Measurements from ENCODE around the gene SMARCA4. TPM values are rescaled to one million over a fixed set of nuclear protein-coding genes. Genes with fewer than 3 reads are reported as not detected.

SMARCA4 gene
- total RNA-seq, 2 experiments from 2014 or later: 69.6 to 74.5 TPM

- Histone ChIP-seq H3K36me3 (ENCODE audit: insufficient read depth, low read length) (peaks cover 25% of the 10 kb centered on the region), H3K4me3 (ENCODE audit: low read length) (no peak overlapping the region), H3K9me3 (ENCODE audit: control insufficient read depth in 1 of 2, insufficient read depth in 1 of 2, low read length in 2 of 2) (peaks cover 0 to 7% of the 10 kb centered on the region in 2 experiments), H3K27ac (ENCODE audit: low read depth in 1 of 2, low read length in 2 of 2) (no peak overlapping the region), H3K4me1 (ENCODE audit: insufficient read depth, low read length) (no peaks in the 10 kb centered on the region), H3K27me3 (ENCODE audit: control insufficient read depth in 1 of 2, insufficient read depth in 2 of 2, low read length in 2 of 2) (no peaks in the 10 kb centered on the region)
- no peak for ATAC-seq (ENCODE audit: poor library complexity)
- no peaks in the 10 kb centered on the region for H3K9me3 Mint-ChIP-seq
- H3K27ac Mint-ChIP-seq: no peak overlapping the region
- ChIA-PET CTCF (interaction anchor here (0.6 to 1.2 kb wide), 4 partner anchors 17 to 67 kb away, joined by 3 to 4 read pairs (median 4); no protein-coding TSS in a partner anchor), POLR2A (no interaction called here)
- peaks cover 36% of the 10 kb centered on the region for H3K36me3 Mint-ChIP-seq (ENCODE audit: low read depth)
- H3K4me3 Mint-ChIP-seq: no peak overlapping the region
- H3K4me1 Mint-ChIP-seq (ENCODE audit: low read depth): no peaks in the 10 kb centered on the region
- DNase-seq: no peak
- no peak for TF ChIP-seq CTCF (IDR thresholded peaks at IDR 0.05)
- no peaks in the 10 kb centered on the region for H3K27me3 Mint-ChIP-seq
- intact Hi-C loops (cut with DNase I, micrococcal nuclease): no loop called here
Observed at GRCh38 chr19:11063434-11063833, 102.6 kb downstream of the SMARCA4 start.

- Mint-ChIP-seq H3K27ac (no peak overlapping the region), H3K4me3 (no peak overlapping the region), H3K9me3 (no peaks in the 10 kb centered on the region), H3K4me1 (ENCODE audit: low read depth) (no peaks in the 10 kb centered on the region), H3K36me3 (ENCODE audit: low read depth) (peaks cover 28% of the 10 kb centered on the region), H3K27me3 (no peaks in the 10 kb centered on the region)
- intact Hi-C loops (cut with DNase I, micrococcal nuclease): no loop called here
- Histone ChIP-seq H3K4me3 (ENCODE audit: low read length) (no peak overlapping the region), H3K36me3 (ENCODE audit: insufficient read depth, low read length) (peaks cover 18% of the 10 kb centered on the region), H3K9me3 (ENCODE audit: control insufficient read depth in 1 of 2, insufficient read depth in 1 of 2, low read length in 2 of 2) (peaks cover 0 to 7% of the 10 kb centered on the region in 2 experiments), H3K27ac (ENCODE audit: low read depth in 1 of 2, low read length in 2 of 2) (no peak overlapping the region), H3K4me1 (ENCODE audit: insufficient read depth, low read length) (peaks cover 4% of the 10 kb centered on the region), H3K27me3 (ENCODE audit: control insufficient read depth in 1 of 2, insufficient read depth in 2 of 2, low read length in 2 of 2) (no peaks in the 10 kb centered on the region)
- ATAC-seq (ENCODE audit: poor library complexity) (no peak), DNase-seq (no peak)
- POLR2A ChIA-PET: interaction anchor here (1.5 kb wide), 1 partner anchor 25 kb away, joined by 4 read pairs; the partner anchor contains the start of gene LDLR
- CTCF ChIA-PET: interaction anchor here (1.6 kb wide), 1 partner anchor 61 kb away, joined by 6 read pairs; no protein-coding TSS in a partner anchor
- no peak for TF ChIP-seq CTCF (IDR thresholded peaks at IDR 0.05)
Observed at GRCh38 chr19:11064831-11065303, 104.0 kb downstream of the SMARCA4 start.

- intact Hi-C loops (cut with DNase I, micrococcal nuclease): no loop called here
- POLR2A ChIA-PET: no interaction called here
- H3K27ac Mint-ChIP-seq: no peak overlapping the region
- Histone ChIP-seq H3K27ac (ENCODE audit: low read depth in 1 of 2, low read length in 2 of 2) (no peak overlapping the region), H3K36me3 (ENCODE audit: insufficient read depth, low read length) (peaks cover 8% of the 10 kb centered on the region), H3K4me3 (ENCODE audit: low read length) (no peak overlapping the region), H3K9me3 (ENCODE audit: control insufficient read depth in 1 of 2, insufficient read depth in 1 of 2, low read length in 2 of 2) (peaks cover 0 to 7% of the 10 kb centered on the region in 2 experiments), H3K27me3 (ENCODE audit: control insufficient read depth in 1 of 2, insufficient read depth in 2 of 2, low read length in 2 of 2) (no peaks in the 10 kb centered on the region), H3K4me1 (ENCODE audit: insufficient read depth, low read length) (peaks cover 4% of the 10 kb centered on the region)
- no peak for ATAC-seq (ENCODE audit: poor library complexity)
- no peaks in the 10 kb centered on the region for H3K9me3 Mint-ChIP-seq
- H3K4me1 Mint-ChIP-seq (ENCODE audit: low read depth): no peaks in the 10 kb centered on the region
- DNase-seq: no peak
- no peak for TF ChIP-seq CTCF (IDR thresholded peaks at IDR 0.05)
- CTCF ChIA-PET: interaction anchor here (1.6 kb wide), 1 partner anchor 60 kb away, joined by 6 read pairs; no protein-coding TSS in a partner anchor
- H3K36me3 Mint-ChIP-seq (ENCODE audit: low read depth): peaks cover 18% of the 10 kb centered on the region
- no peak overlapping the region for H3K4me3 Mint-ChIP-seq
- H3K27me3 Mint-ChIP-seq: no peaks in the 10 kb centered on the region
Observed at GRCh38 chr19:11066326-11066725, 105.5 kb downstream of the SMARCA4 start.
